ENCODE data around the gene KCNN2. TPM values are rescaled to one million over a fixed set of nuclear protein-coding genes. Genes with fewer than 3 reads are reported as not detected.

The KCNN2 gene
- total RNA-seq, 1 donor, result not detected

DNA sequence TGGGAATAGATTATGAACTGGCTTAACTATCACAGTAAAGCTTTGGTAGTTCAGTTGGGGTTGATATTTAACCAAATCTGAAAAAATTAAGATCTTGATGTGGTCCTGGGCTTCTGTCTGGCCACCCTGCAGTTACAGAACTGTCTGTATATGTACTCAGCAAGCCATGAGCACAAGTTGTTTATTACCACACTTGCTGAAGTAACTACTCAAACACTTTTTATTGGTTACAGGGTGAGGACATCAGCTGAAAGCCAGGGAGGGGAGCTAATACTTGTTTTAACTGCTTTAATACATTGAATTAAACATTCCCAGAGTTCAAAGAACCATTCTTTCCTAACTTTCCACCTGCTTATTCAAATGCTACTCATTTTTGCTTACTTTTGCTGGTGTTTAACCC lies 29.4 kb upstream of the KCNN2 start:
- no peaks in the 10 kb centered on the region for H4K20me1 ChIP-seq (ENCODE audit: insufficient read depth, low read length)
- no peak for DNase-seq (ENCODE audit: insufficient read length, low spot score, missing footprints)
- H3K9me3 ChIP-seq (ENCODE audit: low read depth, low read length), result no peaks in the 10 kb centered on the region
- H3K4me1 ChIP-seq (ENCODE audit: insufficient read depth, low read length), result no peaks in the 10 kb centered on the region
- H3K27ac ChIP-seq (ENCODE audit: low read depth, low read length), result no peak overlapping the region
- no peak overlapping the region for H2AFZ ChIP-seq (ENCODE audit: low read length)
- H3K36me3 ChIP-seq (ENCODE audit: insufficient read depth, low read length), result no peaks in the 10 kb centered on the region
- H3K27me3 ChIP-seq (ENCODE audit: insufficient read depth, low read length), result no peaks in the 10 kb centered on the region
- TF ChIP-seq, protein P1, sequence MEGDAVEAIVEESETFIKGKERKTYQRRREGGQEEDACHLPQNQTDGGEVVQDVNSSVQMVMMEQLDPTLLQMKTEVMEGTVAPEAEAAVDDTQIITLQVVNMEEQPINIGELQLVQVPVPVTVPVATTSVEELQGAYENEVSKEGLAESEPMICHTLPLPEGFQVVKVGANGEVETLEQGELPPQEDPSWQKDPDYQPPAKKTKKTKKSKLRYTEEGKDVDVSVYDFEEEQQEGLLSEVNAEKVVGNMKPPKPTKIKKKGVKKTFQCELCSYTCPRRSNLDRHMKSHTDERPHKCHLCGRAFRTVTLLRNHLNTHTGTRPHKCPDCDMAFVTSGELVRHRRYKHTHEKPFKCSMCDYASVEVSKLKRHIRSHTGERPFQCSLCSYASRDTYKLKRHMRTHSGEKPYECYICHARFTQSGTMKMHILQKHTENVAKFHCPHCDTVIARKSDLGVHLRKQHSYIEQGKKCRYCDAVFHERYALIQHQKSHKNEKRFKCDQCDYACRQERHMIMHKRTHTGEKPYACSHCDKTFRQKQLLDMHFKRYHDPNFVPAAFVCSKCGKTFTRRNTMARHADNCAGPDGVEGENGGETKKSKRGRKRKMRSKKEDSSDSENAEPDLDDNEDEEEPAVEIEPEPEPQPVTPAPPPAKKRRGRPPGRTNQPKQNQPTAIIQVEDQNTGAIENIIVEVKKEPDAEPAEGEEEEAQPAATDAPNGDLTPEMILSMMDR (IDR thresholded peaks at IDR 0.05; ENCODE audit: extremely low read depth, low read depth, low read length), result no peak
- no peaks in the 10 kb centered on the region for H3K79me2 ChIP-seq (ENCODE audit: insufficient read depth, low read length)
- H3K4me2 ChIP-seq (ENCODE audit: insufficient read depth, low read length), result no peak overlapping the region
- no peak overlapping the region for H3K4me3 ChIP-seq (ENCODE audit: insufficient read depth, low read length)

DNA sequence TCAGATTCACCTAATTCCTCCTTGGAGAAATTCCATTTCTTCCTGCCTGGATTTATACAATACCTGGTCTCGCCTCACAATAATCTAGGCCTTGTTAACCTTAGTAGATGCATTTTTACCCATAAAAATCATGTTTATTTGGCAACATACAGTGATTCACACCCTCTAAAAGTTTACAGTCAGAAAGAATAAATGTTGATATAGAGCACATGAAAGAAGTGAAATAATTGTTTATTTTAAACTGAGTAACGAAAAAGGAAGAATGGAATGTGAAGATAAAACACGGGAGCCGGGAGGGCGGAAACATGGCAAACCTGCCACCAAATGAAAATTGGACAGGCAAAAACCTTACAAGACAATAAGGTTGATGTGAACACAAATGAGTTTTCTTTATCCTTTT lies 28.9 kb upstream of the KCNN2 start:
- Histone ChIP-seq H3K27ac (ENCODE audit: low read depth, low read length) (no peak overlapping the region), H3K79me2 (ENCODE audit: insufficient read depth, low read length) (no peaks in the 10 kb centered on the region), H3K9me3 (ENCODE audit: low read depth, low read length) (no peaks in the 10 kb centered on the region), H2AFZ (ENCODE audit: low read length) (no peak overlapping the region), H3K36me3 (ENCODE audit: insufficient read depth, low read length) (no peaks in the 10 kb centered on the region), H3K4me2 (ENCODE audit: insufficient read depth, low read length) (no peak overlapping the region), H3K27me3 (ENCODE audit: insufficient read depth, low read length) (no peaks in the 10 kb centered on the region), H3K4me3 (ENCODE audit: insufficient read depth, low read length) (no peak overlapping the region), H4K20me1 (ENCODE audit: insufficient read depth, low read length) (no peaks in the 10 kb centered on the region), H3K4me1 (ENCODE audit: insufficient read depth, low read length) (no peaks in the 10 kb centered on the region)
- no peak for DNase-seq (ENCODE audit: insufficient read length, low spot score, missing footprints)
- TF ChIP-seq, protein P1 (IDR thresholded peaks at IDR 0.05; ENCODE audit: extremely low read depth, low read depth, low read length), result no peak

DNA sequence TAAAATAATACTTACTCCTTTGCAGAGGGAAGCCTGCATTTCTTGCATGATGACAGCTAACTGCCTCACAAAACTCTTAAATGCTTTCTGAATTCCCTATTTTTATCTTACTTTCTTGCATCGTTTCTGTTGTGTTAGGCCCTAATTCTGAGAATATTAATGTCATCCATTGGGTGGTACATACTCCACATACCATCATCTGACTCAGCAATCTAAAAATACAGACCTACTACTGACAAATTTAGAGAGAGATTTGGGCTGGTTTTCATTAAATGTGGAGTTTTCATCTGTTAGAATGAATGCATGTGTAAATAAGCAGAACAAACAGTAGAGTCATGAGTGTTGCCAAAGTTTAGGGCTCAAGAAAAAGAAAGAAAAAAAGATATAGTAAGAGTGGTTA lies 26.5 kb upstream of the KCNN2 start:
- H3K4me3 ChIP-seq (ENCODE audit: insufficient read depth, low read length), result no peak overlapping the region
- no peaks in the 10 kb centered on the region for H4K20me1 ChIP-seq (ENCODE audit: insufficient read depth, low read length)
- H3K4me2 ChIP-seq (ENCODE audit: insufficient read depth, low read length), result no peak overlapping the region
- H3K27ac ChIP-seq (ENCODE audit: low read depth, low read length), result no peak overlapping the region
- no peak for DNase-seq (ENCODE audit: insufficient read length, low spot score, missing footprints)
- peaks cover 8% of the 10 kb centered on the region for H3K9me3 ChIP-seq (ENCODE audit: low read depth, low read length)
- no peaks in the 10 kb centered on the region for H3K79me2 ChIP-seq (ENCODE audit: insufficient read depth, low read length)
- H3K4me1 ChIP-seq (ENCODE audit: insufficient read depth, low read length), result no peaks in the 10 kb centered on the region
- H2AFZ ChIP-seq (ENCODE audit: low read length), result no peak overlapping the region
- no peaks in the 10 kb centered on the region for H3K27me3 ChIP-seq (ENCODE audit: insufficient read depth, low read length)
- TF ChIP-seq, protein P1 (IDR thresholded peaks at IDR 0.05; ENCODE audit: extremely low read depth, low read depth, low read length), result no peak
- no peaks in the 10 kb centered on the region for H3K36me3 ChIP-seq (ENCODE audit: insufficient read depth, low read length)

DNA sequence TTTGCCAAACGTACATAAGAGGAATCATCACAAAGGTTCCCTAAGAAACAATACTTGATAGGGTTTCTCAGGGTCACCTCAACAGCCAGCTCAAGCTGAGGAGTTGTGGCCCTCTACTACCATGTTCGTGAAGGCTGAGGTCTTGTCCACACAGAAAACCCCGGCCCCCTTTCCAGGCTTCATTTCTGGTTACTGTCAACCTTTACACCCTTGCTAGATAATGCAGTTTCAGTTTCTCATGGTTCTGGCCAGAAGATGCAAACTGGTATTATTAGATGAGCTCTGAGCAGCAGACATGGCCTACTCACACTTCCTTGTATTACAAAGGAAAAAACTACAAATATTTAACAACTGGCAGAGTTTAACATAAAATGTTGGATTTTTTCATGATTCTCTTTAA lies 22.8 kb upstream of the KCNN2 start:
- Histone ChIP-seq H3K27ac (ENCODE audit: low read depth, low read length) (no peak overlapping the region), H3K9me3 (ENCODE audit: low read depth, low read length) (peaks cover 8% of the 10 kb centered on the region), H3K4me3 (ENCODE audit: insufficient read depth, low read length) (no peak overlapping the region), H3K4me1 (ENCODE audit: insufficient read depth, low read length) (no peaks in the 10 kb centered on the region), H4K20me1 (ENCODE audit: insufficient read depth, low read length) (no peaks in the 10 kb centered on the region), H3K79me2 (ENCODE audit: insufficient read depth, low read length) (no peaks in the 10 kb centered on the region), H3K4me2 (ENCODE audit: insufficient read depth, low read length) (no peak overlapping the region), H3K27me3 (ENCODE audit: insufficient read depth, low read length) (no peaks in the 10 kb centered on the region), H3K36me3 (ENCODE audit: insufficient read depth, low read length) (no peaks in the 10 kb centered on the region), H2AFZ (ENCODE audit: low read length) (no peak overlapping the region)
- TF ChIP-seq, protein P1 (IDR thresholded peaks at IDR 0.05; ENCODE audit: extremely low read depth, low read depth, low read length), result no peak
- DNase-seq (ENCODE audit: insufficient read length, low spot score, missing footprints), result no peak
